ENCODE measurements around the gene TOM1L1. TPM values are rescaled to one million over a fixed set of nuclear protein-coding genes. Genes with fewer than 3 reads are reported as not detected.

Gene TOM1L1
- total RNA-seq, 1 donor from 2014 or later: 132 TPM

DNA sequence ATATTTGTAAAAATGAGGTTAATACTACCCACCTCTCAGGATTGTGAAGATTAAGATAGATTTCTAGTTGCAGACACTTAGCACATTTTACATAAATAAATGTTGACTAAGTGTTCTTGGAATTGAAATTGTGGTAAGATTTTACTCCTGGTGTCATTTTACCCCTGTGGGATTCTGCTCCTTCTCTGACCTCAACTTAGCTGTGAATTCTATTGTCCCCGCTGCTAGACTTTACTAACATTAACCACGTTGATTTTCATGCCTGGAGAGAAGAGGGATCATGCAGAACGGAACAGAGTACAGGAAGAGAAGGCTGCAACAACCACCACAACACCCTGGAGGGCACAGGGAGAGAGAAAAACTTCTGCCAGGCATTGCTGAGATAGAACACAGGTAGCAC, 2.1 kb upstream of the TOM1L1 start:
- DNase-seq (ENCODE audit: low read depth): peak; percentile 79

GRCh38 chr17:54899201-54899600, 1.5 kb upstream of the TOM1L1 start:
- DNase-seq (ENCODE audit: low read depth): no peak

GRCh38 chr17:54899721-54900456, 763 bp upstream of the TOM1L1 start:
- DNase-seq (ENCODE audit: low read depth): no peak

DNA sequence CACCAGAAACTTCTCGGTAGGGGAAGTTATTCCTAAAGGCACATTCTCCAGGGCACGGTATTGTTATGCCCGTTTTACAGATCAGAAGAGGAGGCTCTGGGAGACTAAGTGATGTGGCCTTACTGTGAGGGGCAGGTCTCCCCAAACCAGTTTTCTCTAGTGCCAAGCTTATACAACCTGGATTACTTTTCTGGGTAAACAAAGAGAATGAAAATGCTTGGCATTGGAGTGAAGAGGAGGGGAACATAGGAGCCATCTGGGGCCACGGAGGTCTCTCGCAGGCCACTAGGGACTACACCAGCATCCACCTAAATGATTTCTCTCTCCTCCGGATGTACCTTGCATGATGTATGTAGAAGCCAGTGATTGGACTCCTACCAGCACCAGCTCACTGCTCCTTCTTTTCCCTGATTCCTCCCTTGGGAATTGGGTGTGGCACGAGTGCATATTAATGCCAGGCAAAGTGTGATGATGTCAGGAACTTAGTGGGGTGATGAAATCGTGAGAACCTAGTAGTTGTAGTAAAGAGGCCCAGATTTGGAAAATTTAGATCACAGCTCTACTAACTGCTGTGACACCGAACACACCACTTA, 674 bp downstream of the TOM1L1 start:
- DNase-seq (ENCODE audit: low read depth): peak; percentile 84

GRCh38 chr17:54902017-54902416, 1.4 kb downstream of the TOM1L1 start:
- DNase-seq (ENCODE audit: low read depth): no peak

- DNase-seq (ENCODE audit: low read depth): no peak
Observed at GRCh38 chr17:54902611-54903010, 2.0 kb downstream of the TOM1L1 start.

DNA sequence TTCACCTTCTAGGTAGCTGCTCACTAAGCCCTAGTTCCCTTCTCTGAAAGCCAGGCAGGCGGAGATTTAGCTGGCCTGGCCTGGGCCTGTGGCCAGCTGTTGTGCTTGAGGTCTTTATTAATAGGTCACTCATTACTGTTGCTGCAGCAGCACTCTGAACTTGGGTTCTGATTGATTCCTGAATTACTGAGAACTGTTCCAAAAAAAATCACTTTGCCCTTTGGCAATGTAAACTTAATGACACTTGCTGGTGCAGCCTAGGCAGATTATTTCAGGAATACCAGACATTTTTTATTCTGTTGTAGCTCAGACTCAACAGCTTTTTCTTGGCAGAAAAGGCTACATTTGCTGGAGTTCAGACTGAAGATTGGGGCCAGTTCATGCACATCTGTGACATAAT, 2.7 kb downstream of the TOM1L1 start:
- peak; percentile 97 for DNase-seq (ENCODE audit: low read depth)

DNA sequence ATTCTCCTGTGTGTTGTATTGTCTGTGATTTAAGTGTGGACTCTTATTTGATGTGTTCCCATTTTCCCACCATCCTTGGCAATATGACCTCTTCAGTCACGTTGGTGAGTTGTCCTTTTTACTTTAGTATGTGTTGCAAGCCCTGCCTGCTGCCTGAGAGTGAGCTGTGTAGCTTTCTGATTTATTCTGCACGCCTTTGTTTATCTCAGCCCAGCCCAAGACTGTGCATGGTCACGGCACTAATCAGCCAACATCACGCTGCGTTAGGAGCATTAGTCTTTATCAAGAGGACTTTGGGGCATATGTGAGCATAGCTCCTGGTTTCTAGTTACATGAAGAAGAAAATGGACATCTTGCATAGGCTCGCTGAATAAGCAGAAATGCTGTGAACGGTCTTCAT, 6.0 kb downstream of the TOM1L1 start:
- no peak for DNase-seq (ENCODE audit: low read depth)

DNA sequence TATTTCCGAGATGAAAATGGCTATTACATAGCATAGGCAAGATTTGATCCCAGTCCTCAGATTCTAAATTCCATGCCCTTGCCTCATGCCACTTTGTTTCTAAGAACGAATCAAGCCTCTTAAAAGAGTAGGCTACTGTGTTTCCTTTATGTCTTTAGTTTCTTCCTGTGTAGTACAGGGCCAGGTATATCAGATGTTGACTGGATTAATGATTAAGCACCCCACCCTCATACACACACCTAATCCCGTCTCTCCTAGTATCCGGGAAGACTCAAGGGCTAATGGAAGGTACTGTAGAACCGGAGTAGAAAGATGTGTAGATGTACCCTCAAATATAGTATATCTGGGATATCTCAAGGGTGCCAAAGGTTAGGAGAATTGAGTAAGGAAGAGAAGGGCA, 6.7 kb downstream of the TOM1L1 start:
- no peak for DNase-seq (ENCODE audit: low read depth)

- DNase-seq (ENCODE audit: low read depth): no peak
Observed at GRCh38 chr17:54909766-54910165, 9.1 kb downstream of the TOM1L1 start.

GRCh38 chr17:54916721-54917120, 16.1 kb downstream of the TOM1L1 start:
- no peak for DNase-seq (ENCODE audit: low read depth)

- DNase-seq (ENCODE audit: low read depth): no peak
Observed at GRCh38 chr17:54919425-54919824, 18.8 kb downstream of the TOM1L1 start.

- no peak for DNase-seq (ENCODE audit: low read depth)
Observed at GRCh38 chr17:54920819-54921218, 20.2 kb downstream of the TOM1L1 start.

GRCh38 chr17:54924405-54924804, 23.8 kb downstream of the TOM1L1 start:
- no peak for DNase-seq (ENCODE audit: low read depth)

DNA sequence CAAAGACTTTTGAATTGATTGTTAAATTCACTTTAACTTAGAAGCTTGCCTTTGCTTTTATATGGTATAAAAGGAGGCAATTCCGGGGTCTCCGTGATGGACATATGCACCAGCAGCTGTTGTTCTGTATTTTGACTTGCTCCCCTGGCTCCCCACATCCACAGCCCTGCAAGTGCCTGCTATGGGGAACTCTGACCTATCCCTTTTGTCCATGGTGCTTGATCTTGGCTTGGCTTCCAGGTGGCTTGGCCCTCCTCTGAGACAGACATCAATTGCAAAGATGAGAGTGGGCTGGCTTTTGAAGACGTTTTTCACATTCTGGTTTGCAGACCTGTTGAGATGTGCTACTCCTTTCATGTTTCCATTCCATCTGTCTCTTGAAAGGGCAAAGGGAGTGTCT, 26.9 kb downstream of the TOM1L1 start:
- no peak for DNase-seq (ENCODE audit: low read depth)

GRCh38 chr17:54932711-54933110, 32.1 kb downstream of the TOM1L1 start:
- no peak for DNase-seq (ENCODE audit: low read depth)

DNA sequence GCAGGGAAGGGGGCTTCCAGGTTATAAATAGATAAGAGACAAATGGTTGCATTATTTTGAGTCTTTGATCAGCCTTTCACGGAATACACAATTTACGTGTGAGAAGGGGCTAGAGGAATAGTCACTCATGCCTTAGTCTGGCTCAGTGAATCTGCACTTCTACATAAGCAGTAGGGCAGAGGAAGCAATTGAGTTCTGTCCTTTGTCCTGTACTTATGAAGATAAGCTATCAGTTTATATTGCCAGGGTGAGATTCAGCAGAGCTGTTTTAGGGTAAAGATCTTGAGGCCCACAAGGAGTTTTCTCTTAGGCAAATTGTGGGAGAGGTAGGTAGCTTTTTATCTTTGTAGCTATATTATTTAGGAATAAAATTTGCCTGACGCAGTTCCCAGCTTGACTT, 33.3 kb downstream of the TOM1L1 start:
- DNase-seq (ENCODE audit: low read depth): no peak

GRCh38 chr17:54935471-54935870, 34.8 kb downstream of the TOM1L1 start:
- no peak for DNase-seq (ENCODE audit: low read depth)

DNA sequence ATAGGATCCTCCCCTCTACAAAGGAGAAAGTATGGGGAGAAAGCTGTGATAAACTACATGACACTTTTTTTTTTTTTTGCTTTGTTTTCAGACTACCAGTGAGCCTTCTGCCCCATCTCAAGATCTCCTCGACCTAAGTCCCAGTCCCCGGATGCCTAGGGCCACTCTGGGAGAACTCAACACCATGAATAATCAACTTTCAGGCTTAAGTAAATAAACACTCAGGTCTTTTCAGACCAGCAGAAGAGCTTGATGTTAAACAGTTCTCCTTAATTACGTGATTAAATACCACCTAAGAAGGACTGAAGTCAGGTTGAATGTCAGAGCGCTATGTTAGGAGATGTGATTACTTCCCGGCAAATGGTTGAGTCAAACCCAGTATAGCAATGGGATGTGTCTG, 36.4 kb downstream of the TOM1L1 start:
- no peak for DNase-seq (ENCODE audit: low read depth)

- no peak for DNase-seq (ENCODE audit: low read depth)
Observed at GRCh38 chr17:54937426-54937825, 36.8 kb downstream of the TOM1L1 start.

- no peak for DNase-seq (ENCODE audit: low read depth)
Observed at GRCh38 chr17:54941285-54941684, 40.6 kb downstream of the TOM1L1 start.

GRCh38 chr17:54944796-54945195, 44.1 kb downstream of the TOM1L1 start:
- DNase-seq (ENCODE audit: low read depth): peak; percentile 40

DNA sequence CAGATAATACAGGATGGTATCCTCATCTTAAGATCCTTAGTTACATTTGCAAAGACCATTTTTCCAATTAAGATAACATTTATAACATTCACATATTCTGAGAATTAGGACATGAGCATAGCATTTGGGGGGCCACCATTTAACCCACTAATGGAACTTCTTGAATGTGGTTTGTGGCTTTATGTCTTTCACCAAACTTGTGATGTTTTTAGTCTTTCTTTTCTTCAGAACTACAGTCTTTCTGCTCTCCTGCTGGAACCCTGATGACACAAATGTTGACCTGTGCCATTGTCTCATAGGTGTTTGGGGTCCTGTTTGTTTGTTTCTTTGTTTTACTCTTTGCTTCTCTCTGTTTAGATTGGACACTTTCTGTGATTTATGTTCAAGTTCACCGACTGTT, 44.6 kb downstream of the TOM1L1 start:
- DNase-seq (ENCODE audit: low read depth): no peak

GRCh38 chr17:54945671-54946070, 45.0 kb downstream of the TOM1L1 start:
- no peak for DNase-seq (ENCODE audit: low read depth)
